GM18505 (cell line): ENCODE measurements around the gene EXD3.

Experiments used
- ATAC-seq: cut with Tn5 transposase; IDR thresholded peaks from one replicate; pipeline ENCODE4 v1.9.1; 2021; ENCODE audit not compliant: unreplicated experiment
- POLR2A ChIP-seq: IDR thresholded peaks from 4 replicates; pipeline ENCODE4 v1.6.1; 2011; ENCODE audit warnings: borderline replicate concordance; ENCODE audit not compliant: insufficient read depth, insufficient read length; ENCODE audit errors: extremely low read depth

Gene EXD3

GRCh38 chr9:137433916-137434431 is 11.0 kb upstream of the EXD3 start:
- ATAC-seq: no peak
- TF ChIP-seq POLR2A: no peak

GRCh38 chr9:137433349-137433915 is 10.5 kb upstream of the EXD3 start:
- no peak for ATAC-seq
- no peak for TF ChIP-seq POLR2A

GRCh38 chr9:137432687-137433348 is 9.9 kb upstream of the EXD3 start:
- no peak for TF ChIP-seq POLR2A
- ATAC-seq: no peak

- no peak for ATAC-seq
- no peak for TF ChIP-seq POLR2A
Measured at GRCh38 chr9:137431416-137431931, 8.5 kb upstream of the EXD3 start.

GRCh38 chr9:137430723-137431415 is 7.9 kb upstream of the EXD3 start:
- ATAC-seq: no peak
- TF ChIP-seq POLR2A: no peak

- ATAC-seq: no peak
- no peak for TF ChIP-seq POLR2A
Measured at GRCh38 chr9:137429974-137430722, 7.2 kb upstream of the EXD3 start.

- TF ChIP-seq POLR2A: no peak
- no peak for ATAC-seq
Measured at GRCh38 chr9:137429546-137429890, 6.6 kb upstream of the EXD3 start.

GRCh38 chr9:137428841-137429545 is 6.0 kb upstream of the EXD3 start:
- ATAC-seq: no peak

GRCh38 chr9:137428311-137428630 is 5.3 kb upstream of the EXD3 start:
- TF ChIP-seq POLR2A: no peak
- no peak for ATAC-seq

More at GRCh38 chr9:137428841-137429545, 6.0 kb upstream of the EXD3 start:
- no peak for TF ChIP-seq POLR2A

GRCh38 chr9:137427454-137428310 is 4.7 kb upstream of the EXD3 start:
- ATAC-seq: no peak

GRCh38 chr9:137426018-137426681 is 3.2 kb upstream of the EXD3 start:
- no peak for ATAC-seq
- no peak for TF ChIP-seq POLR2A

More at GRCh38 chr9:137427454-137428310, 4.7 kb upstream of the EXD3 start:
- TF ChIP-seq POLR2A: no peak
